ENCODE measurements around the gene SMIM35.

- TF ChIP-seq, protein P1, sequence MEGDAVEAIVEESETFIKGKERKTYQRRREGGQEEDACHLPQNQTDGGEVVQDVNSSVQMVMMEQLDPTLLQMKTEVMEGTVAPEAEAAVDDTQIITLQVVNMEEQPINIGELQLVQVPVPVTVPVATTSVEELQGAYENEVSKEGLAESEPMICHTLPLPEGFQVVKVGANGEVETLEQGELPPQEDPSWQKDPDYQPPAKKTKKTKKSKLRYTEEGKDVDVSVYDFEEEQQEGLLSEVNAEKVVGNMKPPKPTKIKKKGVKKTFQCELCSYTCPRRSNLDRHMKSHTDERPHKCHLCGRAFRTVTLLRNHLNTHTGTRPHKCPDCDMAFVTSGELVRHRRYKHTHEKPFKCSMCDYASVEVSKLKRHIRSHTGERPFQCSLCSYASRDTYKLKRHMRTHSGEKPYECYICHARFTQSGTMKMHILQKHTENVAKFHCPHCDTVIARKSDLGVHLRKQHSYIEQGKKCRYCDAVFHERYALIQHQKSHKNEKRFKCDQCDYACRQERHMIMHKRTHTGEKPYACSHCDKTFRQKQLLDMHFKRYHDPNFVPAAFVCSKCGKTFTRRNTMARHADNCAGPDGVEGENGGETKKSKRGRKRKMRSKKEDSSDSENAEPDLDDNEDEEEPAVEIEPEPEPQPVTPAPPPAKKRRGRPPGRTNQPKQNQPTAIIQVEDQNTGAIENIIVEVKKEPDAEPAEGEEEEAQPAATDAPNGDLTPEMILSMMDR (IDR thresholded peaks at IDR 0.05): no peak
- TF ChIP-seq E2F4 (CRISPR knock-in tag; IDR thresholded peaks at IDR 0.05; ENCODE audit: borderline replicate concordance, low read depth) (no peak), ZNF317 (CRISPR knock-in tag; IDR thresholded peaks at IDR 0.05; ENCODE audit: borderline replicate concordance, low read depth) (no peak), ZNF512 (CRISPR knock-in tag; IDR thresholded peaks at IDR 0.05; ENCODE audit: borderline replicate concordance) (no peak), NR3C1 (CRISPR knock-in tag; conservative IDR thresholded peaks at IDR 0.05; ENCODE audit: low read depth) (no peak), USF2 (CRISPR knock-in tag; IDR thresholded peaks at IDR 0.05) (no peak), CREM (CRISPR knock-in tag; IDR thresholded peaks at IDR 0.05) (no peak)
- TF ChIP-seq, protein P2, sequence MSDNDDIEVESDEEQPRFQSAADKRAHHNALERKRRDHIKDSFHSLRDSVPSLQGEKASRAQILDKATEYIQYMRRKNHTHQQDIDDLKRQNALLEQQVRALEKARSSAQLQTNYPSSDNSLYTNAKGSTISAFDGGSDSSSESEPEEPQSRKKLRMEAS (CRISPR knock-in tag; IDR thresholded peaks at IDR 0.05): no peak
Observed at GRCh38 chr11:118129471-118130172, 42.9 kb upstream of the SMIM35 start.
